HFFc6 (cell line): ENCODE data around the gene TTLL5. TPM values are rescaled to one million over a fixed set of nuclear protein-coding genes. Genes with fewer than 3 reads are reported as not detected.

Experiments
- DNase-seq: peaks from one replicate; pipeline ENCODE4 v3.0.0-alpha.2; 2018
- H3K27ac Mint-ChIP-seq: 2 replicates; pipeline ENCODE4 v1.8.0; 2020; ENCODE audit warnings: mild to moderate bottlenecking, mixed read lengths
- H3K27me3 Mint-ChIP-seq: 2 replicates; pipeline ENCODE4 v1.8.0; 2021; ENCODE audit warnings: mild to moderate bottlenecking, moderate library complexity, mixed read lengths; ENCODE audit not compliant: insufficient read depth
- H3K36me3 Mint-ChIP-seq: 2 replicates; pipeline ENCODE4 v1.8.0; 2021; ENCODE audit warnings: low read depth, mixed read lengths
- H3K4me1 Mint-ChIP-seq: 2 replicates; pipeline ENCODE4 v1.8.0; 2020; ENCODE audit warnings: low read depth, mixed read lengths
- H3K4me3 Mint-ChIP-seq: 2 replicates; pipeline ENCODE4 v1.8.0; 2020; ENCODE audit warnings: mild to moderate bottlenecking, moderate library complexity, mixed read lengths
- H3K9me3 Mint-ChIP-seq: 2 replicates; pipeline ENCODE4 v1.8.0; 2020; ENCODE audit warnings: mild to moderate bottlenecking, mixed read lengths
- CTCF ChIP-seq: fragments of 200-600 bp; sonication (generic); IDR thresholded peaks from 2 replicates; pipeline ENCODE4 v1.5.0; 2021; ENCODE audit warnings: antibody characterized with exemption, mild to moderate bottlenecking
- total RNA-seq, 6 experiments: library from RNA; stranded (reverse); fragmentation: NEBNext Ultra II Directional; extraction: Animal tissue kit (Norgen Biotek cat#: 25700); gene quantifications; 2 replicates in 1 of 6; 3 replicates in 5 of 6; pipeline ENCODE4 v1.2.3, GENCODE V29; 2021

Gene TTLL5
- total RNA-seq, 6 experiments from 2014 or later, result 22.0 to 28.9 (median 25.0) TPM

- TF ChIP-seq CTCF, result peak; percentile 90
- H3K27ac Mint-ChIP-seq, result no peak overlapping the region
- no peaks in the 10 kb centered on the region for H3K36me3 Mint-ChIP-seq
- peak; percentile 76 for DNase-seq
- peaks cover 20% of the 10 kb centered on the region for H3K4me1 Mint-ChIP-seq
- H3K9me3 Mint-ChIP-seq, result no peaks in the 10 kb centered on the region
- H3K4me3 Mint-ChIP-seq, result no peak overlapping the region
- no peaks in the 10 kb centered on the region for H3K27me3 Mint-ChIP-seq
Measured at GRCh38 chr14:75709207-75709812, 48.3 kb downstream of the TTLL5 start.

DNA sequence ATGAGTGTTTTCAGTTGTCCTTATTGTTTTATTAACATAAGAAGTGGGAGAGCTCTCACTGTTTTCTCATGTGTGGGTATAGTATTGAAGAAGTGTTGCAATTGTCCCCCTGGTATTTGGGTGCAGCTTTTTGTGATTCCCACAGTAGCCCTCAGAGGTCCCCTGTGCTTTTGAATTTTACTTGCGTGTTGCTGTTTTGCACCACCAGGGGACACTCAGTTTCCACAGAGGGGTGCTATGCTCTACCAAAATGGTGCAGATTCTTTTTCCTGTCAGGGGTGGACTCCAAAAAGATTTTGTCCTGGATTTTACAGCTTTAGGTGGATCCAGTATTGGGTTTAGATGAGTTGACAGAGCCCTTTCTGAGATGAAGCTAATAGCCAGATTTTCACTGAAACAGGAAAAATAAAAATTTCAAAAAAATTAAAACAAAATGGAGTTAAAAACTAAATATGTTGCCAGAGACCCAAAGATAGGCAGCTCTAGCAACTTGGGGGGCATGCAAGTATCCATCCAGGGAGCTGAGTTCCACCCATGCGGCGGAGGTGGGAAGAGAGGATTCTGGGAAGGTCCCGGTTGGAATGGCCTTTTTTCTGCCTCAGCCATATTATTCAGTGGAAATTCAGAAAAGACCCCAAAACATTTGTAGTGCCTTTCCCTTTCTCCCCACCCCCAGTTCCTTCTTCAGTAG lies 50.2 kb downstream of the TTLL5 start:
- peak; percentile 62 for DNase-seq
- H3K27me3 Mint-ChIP-seq, result no peaks in the 10 kb centered on the region
- H3K4me1 Mint-ChIP-seq, result peaks cover 33% of the 10 kb centered on the region
- peak; percentile 95 for TF ChIP-seq CTCF
- no peaks in the 10 kb centered on the region for H3K36me3 Mint-ChIP-seq
- peak overlapping the region; percentile 46; the same call in 1 of the 2 replicates for H3K4me3 Mint-ChIP-seq
- peak overlapping the region; percentile 81 for H3K27ac Mint-ChIP-seq
- H3K9me3 Mint-ChIP-seq, result no peaks in the 10 kb centered on the region

DNA sequence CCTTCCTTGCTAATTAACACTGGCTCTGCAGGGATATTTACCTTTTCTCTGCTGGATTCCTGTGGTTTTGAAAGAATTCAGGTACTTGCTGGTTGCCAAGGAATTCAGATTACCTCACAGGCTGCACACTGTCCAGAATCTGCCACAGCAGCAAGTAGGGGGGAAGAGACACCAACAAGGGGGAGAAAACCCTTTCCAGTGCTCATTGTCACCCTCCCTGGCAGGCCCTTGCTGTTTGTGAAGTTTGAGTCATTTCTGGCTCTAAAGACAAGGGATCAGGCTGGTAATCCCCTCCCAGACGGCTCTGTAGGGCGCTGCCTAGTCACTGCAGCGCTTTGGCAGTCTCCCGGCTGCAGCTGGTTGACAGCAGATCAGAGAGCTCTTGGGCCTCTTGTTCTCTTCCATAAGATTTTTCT lies 50.8 kb downstream of the TTLL5 start:
- Mint-ChIP-seq H3K4me3 (peak overlapping the region; percentile 46; the same call in 1 of the 2 replicates), H3K4me1 (peaks cover 39% of the 10 kb centered on the region), H3K9me3 (no peaks in the 10 kb centered on the region), H3K36me3 (no peaks in the 10 kb centered on the region), H3K27ac (peak overlapping the region; percentile 81), H3K27me3 (no peaks in the 10 kb centered on the region)
- TF ChIP-seq CTCF, result no peak
- DNase-seq, result peak; percentile 78

GRCh38 chr14:75714991-75715390 lies 53.9 kb downstream of the TTLL5 start:
- Mint-ChIP-seq H3K4me1 (peaks cover 43% of the 10 kb centered on the region), H3K27me3 (no peaks in the 10 kb centered on the region), H3K4me3 (no peak overlapping the region), H3K27ac (no peak overlapping the region), H3K36me3 (peaks cover 21% of the 10 kb centered on the region), H3K9me3 (no peaks in the 10 kb centered on the region)
- TF ChIP-seq CTCF, result no peak
- no peak for DNase-seq

DNA sequence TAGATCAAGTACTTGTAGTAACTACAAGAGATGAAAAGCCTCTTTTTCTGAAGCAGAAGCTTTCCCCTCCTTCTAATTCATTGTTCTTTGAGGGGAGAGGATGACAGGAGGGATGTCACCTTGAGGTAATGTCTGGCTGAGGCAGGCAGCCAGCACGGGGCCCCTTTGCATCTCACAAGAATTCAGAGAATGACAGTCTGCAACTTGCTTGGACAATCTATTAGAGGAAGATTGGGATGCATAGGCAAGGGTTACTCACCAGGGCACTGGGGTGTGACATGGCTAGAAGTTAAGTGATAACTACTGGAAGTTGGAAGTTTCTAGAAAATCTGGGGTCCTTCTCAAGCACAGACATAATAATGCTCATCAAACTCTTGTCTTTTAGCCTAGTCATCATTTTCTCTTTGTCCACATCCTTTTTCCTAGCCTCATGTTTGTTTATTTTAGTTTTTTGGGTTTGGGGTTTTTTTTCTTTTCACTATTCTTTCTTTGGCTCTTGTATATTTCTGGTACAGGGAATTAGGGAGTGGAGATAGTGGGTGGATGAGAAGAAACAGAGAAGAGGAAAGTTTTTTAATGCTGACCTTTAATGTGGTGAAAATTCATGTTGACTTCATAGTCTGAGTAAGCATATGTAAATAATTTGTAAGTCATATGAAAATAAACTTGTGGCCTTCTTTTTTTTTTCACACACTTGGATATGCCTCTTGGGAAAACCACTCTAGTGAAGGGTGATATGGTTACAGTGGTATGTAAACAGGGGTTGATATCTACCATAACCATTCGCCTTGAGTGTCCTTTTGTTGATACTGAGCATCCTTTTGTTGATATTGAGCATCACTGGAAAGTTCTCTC lies 55.1 kb downstream of the TTLL5 start:
- peak overlapping the region; percentile 68 for H3K27ac Mint-ChIP-seq
- H3K27me3 Mint-ChIP-seq, result no peaks in the 10 kb centered on the region
- peak; percentile 68 for DNase-seq
- no peak overlapping the region for H3K4me3 Mint-ChIP-seq
- no peak for TF ChIP-seq CTCF
- H3K9me3 Mint-ChIP-seq, result no peaks in the 10 kb centered on the region
- peaks cover 32% of the 10 kb centered on the region for H3K36me3 Mint-ChIP-seq
- peaks cover 45% of the 10 kb centered on the region for H3K4me1 Mint-ChIP-seq
